ENCODE data around the gene ABR. TPM values are rescaled to one million over a fixed set of nuclear protein-coding genes. Genes with fewer than 3 reads are reported as not detected.

The ABR gene
- total RNA-seq, 1 donor from 2014 or later, result 70.9 TPM

- Histone ChIP-seq H3K79me2 (ENCODE audit: insufficient read depth, low read length) (no peaks in the 10 kb centered on the region), H4K20me1 (ENCODE audit: insufficient read depth, low read length) (no peaks in the 10 kb centered on the region), H3K27ac (ENCODE audit: low read depth, low read length) (no peak overlapping the region), H3K9me3 (ENCODE audit: insufficient read depth, low read depth, low read length) (no peaks in the 10 kb centered on the region), H3K36me3 (ENCODE audit: insufficient read depth, low read length) (no peaks in the 10 kb centered on the region), H3K4me2 (ENCODE audit: low read length) (no peak overlapping the region), H3K9ac (ENCODE audit: low read length) (no peak overlapping the region), H2AFZ (ENCODE audit: low read depth, low read length) (no peak overlapping the region), H3K4me3 (ENCODE audit: insufficient read depth, low read depth, low read length) (no peak overlapping the region), H3K4me1 (ENCODE audit: insufficient read depth, low read length) (no peaks in the 10 kb centered on the region), H3K27me3 (ENCODE audit: insufficient read depth, low read length) (peaks cover 32% of the 10 kb centered on the region)
- peaks cover 51% of the 10 kb centered on the region for H3K27me3 Mint-ChIP-seq (ENCODE audit: low read depth, unreplicated experiment)
- no peak for TF ChIP-seq EZH2 (IDR thresholded peaks at IDR 0.05; ENCODE audit: insufficient read depth, low read length)
- no peak for TF ChIP-seq CTCF (IDR thresholded peaks at IDR 0.05; ENCODE audit: insufficient read depth, low read depth, low read length)
- no peak for DNase-seq (ENCODE audit: low read depth)
- H3K27ac Mint-ChIP-seq (ENCODE audit: unreplicated experiment), result no peak overlapping the region
- no peak overlapping the region for H3K4me3 Mint-ChIP-seq (ENCODE audit: unreplicated experiment)
- H3K4me1 Mint-ChIP-seq (ENCODE audit: low read depth, unreplicated experiment), result no peaks in the 10 kb centered on the region
- no peaks in the 10 kb centered on the region for H3K9me3 Mint-ChIP-seq (ENCODE audit: unreplicated experiment)
- H3K36me3 Mint-ChIP-seq (ENCODE audit: low read depth, unreplicated experiment), result no peaks in the 10 kb centered on the region
- no peak for FAIRE-seq
These were observed 31.5 kb upstream of the ABR start for GRCh38 chr17:1211287-1211686.

GRCh38 chr17:1208966-1209365 lies 29.2 kb upstream of the ABR start:
- peaks cover 50% of the 10 kb centered on the region for H3K27me3 Mint-ChIP-seq (ENCODE audit: low read depth, unreplicated experiment)
- Histone ChIP-seq H3K9ac (ENCODE audit: low read length) (no peak overlapping the region), H3K27ac (ENCODE audit: low read depth, low read length) (no peak overlapping the region), H3K4me1 (ENCODE audit: insufficient read depth, low read length) (no peaks in the 10 kb centered on the region), H4K20me1 (ENCODE audit: insufficient read depth, low read length) (no peaks in the 10 kb centered on the region), H3K9me3 (ENCODE audit: insufficient read depth, low read depth, low read length) (no peaks in the 10 kb centered on the region), H3K79me2 (ENCODE audit: insufficient read depth, low read length) (no peaks in the 10 kb centered on the region), H3K4me3 (ENCODE audit: insufficient read depth, low read depth, low read length) (no peak overlapping the region), H3K36me3 (ENCODE audit: insufficient read depth, low read length) (no peaks in the 10 kb centered on the region), H3K27me3 (ENCODE audit: insufficient read depth, low read length) (peaks cover 32% of the 10 kb centered on the region), H2AFZ (ENCODE audit: low read depth, low read length) (no peak overlapping the region), H3K4me2 (ENCODE audit: low read length) (no peak overlapping the region)
- FAIRE-seq (no peak), DNase-seq (ENCODE audit: low read depth) (no peak)
- H3K36me3 Mint-ChIP-seq (ENCODE audit: low read depth, unreplicated experiment), result no peaks in the 10 kb centered on the region
- no peaks in the 10 kb centered on the region for H3K4me1 Mint-ChIP-seq (ENCODE audit: low read depth, unreplicated experiment)
- no peak overlapping the region for H3K4me3 Mint-ChIP-seq (ENCODE audit: unreplicated experiment)
- TF ChIP-seq EZH2 (IDR thresholded peaks at IDR 0.05; ENCODE audit: insufficient read depth, low read length), result no peak
- TF ChIP-seq CTCF (IDR thresholded peaks at IDR 0.05; ENCODE audit: insufficient read depth, low read depth, low read length), result no peak
- H3K27ac Mint-ChIP-seq (ENCODE audit: unreplicated experiment), result no peak overlapping the region
- H3K9me3 Mint-ChIP-seq (ENCODE audit: unreplicated experiment), result no peaks in the 10 kb centered on the region

- H3K9me3 ChIP-seq (ENCODE audit: insufficient read depth, low read depth, low read length), result no peaks in the 10 kb centered on the region
- FAIRE-seq (no peak), DNase-seq (ENCODE audit: low read depth) (no peak)
- Mint-ChIP-seq H3K4me1 (ENCODE audit: low read depth, unreplicated experiment) (no peaks in the 10 kb centered on the region), H3K36me3 (ENCODE audit: low read depth, unreplicated experiment) (no peaks in the 10 kb centered on the region), H3K27ac (ENCODE audit: unreplicated experiment) (no peak overlapping the region), H3K9me3 (ENCODE audit: unreplicated experiment) (no peaks in the 10 kb centered on the region), H3K4me3 (ENCODE audit: unreplicated experiment) (no peak overlapping the region), H3K27me3 (ENCODE audit: low read depth, unreplicated experiment) (peaks cover 36% of the 10 kb centered on the region)
- no peak overlapping the region for H3K9ac ChIP-seq (ENCODE audit: low read length)
- H3K27ac ChIP-seq (ENCODE audit: low read depth, low read length), result no peak overlapping the region
- no peak overlapping the region for H3K4me2 ChIP-seq (ENCODE audit: low read length)
- H2AFZ ChIP-seq (ENCODE audit: low read depth, low read length), result no peak overlapping the region
- TF ChIP-seq CTCF (IDR thresholded peaks at IDR 0.05; ENCODE audit: insufficient read depth, low read depth, low read length) (no peak), EZH2 (IDR thresholded peaks at IDR 0.05; ENCODE audit: insufficient read depth, low read length) (no peak)
- H3K4me1 ChIP-seq (ENCODE audit: insufficient read depth, low read length), result peaks cover 5% of the 10 kb centered on the region
- H3K27me3 ChIP-seq (ENCODE audit: insufficient read depth, low read length), result peaks cover 17% of the 10 kb centered on the region
- no peak overlapping the region for H3K4me3 ChIP-seq (ENCODE audit: insufficient read depth, low read depth, low read length)
- H4K20me1 ChIP-seq (ENCODE audit: insufficient read depth, low read length), result no peaks in the 10 kb centered on the region
- no peaks in the 10 kb centered on the region for H3K79me2 ChIP-seq (ENCODE audit: insufficient read depth, low read length)
- H3K36me3 ChIP-seq (ENCODE audit: insufficient read depth, low read length), result no peaks in the 10 kb centered on the region
These were observed 26.4 kb upstream of the ABR start for GRCh38 chr17:1206026-1206777.

Measured in astrocyte (in vitro differentiated cells and primary cell).